H54 (cell line): ENCODE results near the gene KCNA3.

Experiments
- DNase-seq: peaks from one replicate; pipeline ENCODE4 v3.0.0; 2011; ENCODE audit warnings: low spot score, mixed read lengths; ENCODE audit not compliant: insufficient read length
- FAIRE-seq: peaks from 3 replicates; lab custom pipeline; 2011; peaks lifted over from hg19 to GRCh38; lab: Jason Lieb, UNC
- POLR2A ChIP-seq: IDR thresholded peaks from 2 replicates; pipeline ENCODE4 v1.6.1; 2011; ENCODE audit warnings: low read depth, mild to moderate bottlenecking, low read length

The KCNA3 gene

DNA sequence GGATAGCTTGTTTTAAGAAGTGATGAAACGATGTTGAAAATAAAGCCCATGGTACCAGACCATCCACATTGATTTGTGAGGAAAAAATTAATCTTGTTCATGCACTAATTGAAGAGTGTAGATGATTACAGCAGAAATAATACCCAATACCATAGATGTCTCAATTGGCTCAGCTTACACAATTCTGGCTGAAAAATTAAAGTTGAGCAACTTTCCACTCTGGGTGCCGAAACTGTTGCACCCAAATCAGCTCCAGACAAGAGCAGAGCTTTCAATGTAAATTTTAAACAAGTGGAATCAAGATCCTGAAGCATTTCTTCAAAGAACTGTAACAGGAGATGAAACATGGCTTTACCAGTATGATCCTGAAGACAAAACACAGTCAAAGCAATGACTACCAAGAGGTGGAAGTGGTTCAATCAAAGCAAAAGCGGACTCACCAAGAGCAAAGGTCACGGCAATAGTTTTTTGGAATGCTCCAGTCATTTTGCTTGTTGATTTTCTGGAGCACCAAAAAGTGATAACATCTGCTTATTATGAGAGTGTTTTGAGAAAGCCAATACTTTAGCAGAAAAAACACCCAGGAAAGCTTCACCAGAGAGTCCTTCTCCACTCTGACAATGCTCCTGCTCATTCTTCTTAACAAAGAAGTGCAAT, 16.1 kb upstream of the KCNA3 start:
- no peak for TF ChIP-seq POLR2A
- no peak for FAIRE-seq
- no peak for DNase-seq

DNA sequence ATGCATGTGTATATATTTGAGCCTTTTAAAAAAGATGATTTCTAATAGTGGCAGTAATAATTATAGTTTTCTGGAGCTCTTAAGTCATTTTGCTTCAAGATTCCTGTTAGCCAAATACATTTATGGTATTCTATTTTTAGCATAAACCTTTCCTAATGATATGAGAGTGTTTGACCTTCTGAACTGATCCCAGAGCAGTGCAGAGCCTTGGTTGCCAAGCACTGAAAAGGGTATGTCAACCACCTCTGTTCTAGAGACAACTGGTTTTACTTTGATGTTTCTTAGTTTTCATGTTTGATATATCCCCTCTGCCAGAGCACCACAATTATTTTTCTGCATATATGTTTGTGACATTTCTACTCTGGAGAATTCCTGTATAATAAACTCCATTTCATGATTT, 15.1 kb upstream of the KCNA3 start:
- FAIRE-seq (no peak), DNase-seq (no peak)
- no peak for TF ChIP-seq POLR2A

DNA sequence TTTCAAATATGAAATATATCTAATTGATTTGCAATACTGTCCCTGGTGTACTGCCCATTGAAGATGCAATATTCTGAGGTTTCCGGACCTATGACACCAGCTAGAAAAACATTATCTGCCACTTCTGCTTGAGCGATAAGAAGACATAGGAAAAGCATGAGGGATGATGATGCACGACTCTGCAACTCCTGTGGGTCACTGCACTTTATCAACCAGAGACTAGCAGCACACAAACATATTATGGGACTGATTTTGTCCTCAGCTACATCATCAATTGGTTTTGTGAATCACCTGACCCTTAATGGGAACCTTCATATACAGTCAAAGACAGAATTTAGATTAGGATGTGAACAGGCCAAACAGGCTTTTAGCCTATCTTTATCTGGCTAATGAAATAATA, 13.8 kb upstream of the KCNA3 start:
- DNase-seq, result no peak
- no peak for TF ChIP-seq POLR2A
- no peak for FAIRE-seq

DNA sequence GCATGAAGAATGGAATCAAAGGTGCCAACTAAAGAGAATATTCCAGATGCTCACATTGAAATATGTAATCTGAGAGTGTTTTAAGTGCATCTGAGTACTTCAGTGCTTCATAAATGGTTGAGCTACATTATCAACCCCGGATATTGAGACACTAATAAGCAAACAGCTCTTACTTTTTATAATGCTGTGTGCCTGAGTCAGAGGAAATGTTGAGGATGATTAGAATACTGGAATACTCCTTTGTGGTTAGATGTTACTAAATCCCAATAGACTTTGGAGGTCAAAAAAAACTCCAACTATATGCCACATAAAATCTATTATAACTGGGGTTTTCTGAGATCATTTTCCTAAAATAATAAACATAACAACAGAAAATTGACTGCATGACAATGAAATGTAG, 12.5 kb upstream of the KCNA3 start:
- FAIRE-seq, result no peak
- DNase-seq, result no peak
- no peak for TF ChIP-seq POLR2A

DNA sequence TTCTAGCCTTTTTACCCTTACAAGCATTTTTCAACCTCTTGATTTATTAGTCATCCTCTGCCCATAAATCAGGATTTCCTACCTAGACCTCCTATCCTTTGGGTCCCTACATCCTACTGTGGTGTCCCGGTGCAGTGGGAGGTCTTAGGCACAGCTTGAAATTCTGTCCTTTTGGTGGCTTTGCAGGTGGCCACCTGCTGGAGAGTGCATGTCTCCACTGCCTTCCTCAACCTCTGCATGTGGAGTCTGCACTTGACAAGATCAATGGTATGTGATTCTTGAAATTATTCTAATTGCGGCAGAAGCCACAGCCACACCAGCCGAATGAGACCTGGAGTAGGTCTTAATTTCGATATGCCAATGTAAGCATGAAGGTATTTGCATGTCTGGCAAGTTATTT, 11.4 kb upstream of the KCNA3 start:
- DNase-seq, result no peak
- no peak for FAIRE-seq
- TF ChIP-seq POLR2A, result no peak

DNA sequence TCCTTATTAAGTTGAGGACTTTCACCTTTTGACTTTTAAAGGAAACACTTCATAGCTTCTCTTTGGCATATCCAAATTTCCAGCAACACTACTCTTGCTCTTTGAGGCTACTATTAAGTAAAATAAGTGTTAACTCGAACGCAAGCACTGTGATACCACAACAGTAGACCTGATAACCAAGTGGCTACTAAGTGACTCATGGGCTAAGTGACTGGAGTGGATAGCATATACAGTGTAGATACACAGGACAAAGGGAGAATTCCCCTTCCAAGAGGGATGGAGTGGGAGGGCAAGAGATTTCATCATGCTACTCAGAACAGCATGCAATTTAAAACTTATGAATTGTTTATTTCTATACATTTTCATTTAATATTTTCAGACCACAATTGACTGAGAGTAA, 9.8 kb upstream of the KCNA3 start:
- TF ChIP-seq POLR2A, result no peak
- no peak for DNase-seq
- no peak for FAIRE-seq

DNA sequence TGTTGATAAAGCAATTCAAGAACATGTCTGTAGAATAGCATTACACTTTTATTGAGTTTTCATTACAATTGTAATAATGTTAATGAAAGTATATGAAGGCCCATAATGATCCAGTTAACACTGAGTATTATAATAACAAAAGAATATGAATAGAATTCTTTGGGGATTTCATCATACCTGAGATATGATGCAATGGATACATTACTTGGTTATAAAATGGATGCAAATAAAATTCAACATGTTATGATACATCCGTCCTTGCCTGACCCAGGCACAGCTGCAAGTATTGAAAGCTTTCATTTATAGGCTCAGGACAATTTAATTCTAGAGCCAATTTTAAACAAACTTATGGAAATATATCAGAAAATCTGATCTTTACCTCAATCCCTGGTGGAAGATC, 8.2 kb upstream of the KCNA3 start:
- FAIRE-seq (no peak), DNase-seq (no peak)
- no peak for TF ChIP-seq POLR2A

DNA sequence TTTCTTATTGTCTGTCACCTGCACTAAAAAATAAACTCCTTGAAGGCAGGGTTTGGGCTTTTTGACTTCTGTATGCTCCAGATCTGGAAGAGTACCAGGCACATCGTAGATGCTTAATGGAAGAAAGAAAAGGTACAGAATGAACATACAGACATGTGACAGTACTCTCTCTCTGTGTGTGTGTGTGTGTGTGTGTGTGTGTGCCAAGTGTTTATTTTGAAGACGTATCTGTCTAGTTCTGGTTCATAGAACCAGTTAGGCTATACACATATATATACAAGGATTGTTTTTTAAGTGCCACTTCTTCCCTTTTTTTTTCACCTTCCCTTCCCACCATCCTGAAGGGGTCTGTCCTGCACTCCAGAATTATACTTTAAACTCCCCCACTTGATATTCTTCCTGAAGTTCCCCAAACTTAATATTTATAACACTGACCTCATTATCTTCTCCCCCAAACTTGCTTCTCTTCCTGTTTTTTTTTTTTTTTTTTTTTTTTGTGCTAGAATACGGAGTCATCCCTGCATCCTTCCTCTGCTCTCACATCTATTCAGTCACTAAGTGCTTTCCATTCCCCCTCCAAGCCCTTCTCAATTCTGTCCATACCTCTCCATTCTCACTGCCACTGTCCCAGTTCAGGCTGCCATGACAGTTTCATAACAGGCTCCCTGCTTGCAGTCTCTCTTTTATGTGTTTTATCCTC, 5.4 kb upstream of the KCNA3 start:
- TF ChIP-seq POLR2A, result no peak
- FAIRE-seq, result no peak
- no peak for DNase-seq

DNA sequence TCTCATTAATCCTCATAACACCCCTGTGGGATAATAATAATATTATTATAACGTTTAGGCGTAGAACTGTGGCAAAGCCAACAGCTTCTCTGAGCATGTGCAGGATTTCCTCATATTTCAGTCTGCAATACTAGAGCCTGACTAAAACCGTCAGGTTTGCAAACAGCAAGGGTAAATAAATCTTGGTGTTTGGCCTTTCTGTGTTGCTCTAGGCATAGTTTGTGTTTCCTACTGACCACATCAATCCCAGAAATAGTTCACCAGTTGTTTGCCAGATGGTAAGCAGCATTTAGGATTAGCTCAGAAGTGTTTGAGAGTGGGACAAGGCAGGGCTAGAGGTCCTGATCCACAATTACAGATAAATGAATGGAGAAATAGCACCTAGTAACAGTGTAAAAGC, 2.8 kb upstream of the KCNA3 start:
- FAIRE-seq (no peak), DNase-seq (no peak)
- TF ChIP-seq POLR2A, result no peak

DNA sequence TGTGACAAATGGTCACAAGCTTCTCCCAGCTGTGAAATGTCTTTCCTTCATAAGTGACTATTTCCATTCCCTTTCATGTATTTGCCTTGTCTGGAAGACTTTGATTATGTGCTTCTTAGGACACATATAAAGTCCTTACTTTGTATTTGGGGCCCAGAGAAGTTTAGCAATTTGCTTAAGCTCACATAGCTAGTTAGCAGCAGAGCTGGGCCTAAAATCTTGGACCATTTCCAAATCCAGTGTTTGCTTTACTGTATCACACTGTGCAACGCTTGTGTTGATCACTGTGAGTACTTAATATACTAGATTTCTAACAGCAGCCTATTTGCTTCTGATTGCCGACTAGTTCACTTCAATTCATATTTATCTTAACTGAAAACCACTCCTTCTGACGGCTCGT, 2.2 kb upstream of the KCNA3 start:
- DNase-seq, result no peak
- FAIRE-seq, result no peak
- no peak for TF ChIP-seq POLR2A

DNA sequence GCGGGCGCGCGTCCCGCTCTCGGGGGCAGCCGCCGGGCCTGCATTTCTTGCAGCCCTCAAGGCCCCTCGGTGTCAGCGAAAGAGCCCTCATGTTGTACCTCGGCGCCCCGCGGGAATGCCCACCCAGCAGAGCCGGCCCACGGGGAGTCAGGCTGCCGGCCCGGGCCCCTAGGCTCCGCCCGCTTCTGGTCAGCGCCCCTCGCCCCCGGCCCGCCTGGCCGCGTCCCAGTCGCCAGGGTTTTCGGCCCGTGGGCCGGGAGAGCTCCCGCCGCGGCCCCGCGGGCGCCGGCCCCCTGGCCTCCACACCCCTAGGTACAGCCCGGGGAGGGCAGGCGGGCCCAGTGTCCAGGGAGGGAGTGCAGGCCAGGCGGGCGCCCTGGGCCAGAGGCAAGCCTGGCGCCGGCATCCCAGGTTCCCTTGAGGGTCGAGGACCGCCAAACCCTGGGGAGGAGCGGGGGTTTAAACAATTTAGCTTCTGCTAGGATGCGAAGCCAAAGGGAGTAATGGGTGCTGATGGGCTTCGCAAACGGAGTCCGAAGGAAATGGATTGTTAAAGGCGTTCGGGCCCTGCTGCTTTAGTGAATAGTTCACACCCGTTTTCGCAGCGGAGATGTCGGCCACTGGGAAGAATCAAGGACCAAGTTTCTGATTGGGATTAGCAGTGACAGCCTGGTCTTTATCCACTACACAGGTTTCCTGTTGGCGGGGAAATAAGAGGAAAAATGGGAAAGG, 486 bp upstream of the KCNA3 start:
- no peak for FAIRE-seq
- no peak for DNase-seq
- no peak for TF ChIP-seq POLR2A

DNA sequence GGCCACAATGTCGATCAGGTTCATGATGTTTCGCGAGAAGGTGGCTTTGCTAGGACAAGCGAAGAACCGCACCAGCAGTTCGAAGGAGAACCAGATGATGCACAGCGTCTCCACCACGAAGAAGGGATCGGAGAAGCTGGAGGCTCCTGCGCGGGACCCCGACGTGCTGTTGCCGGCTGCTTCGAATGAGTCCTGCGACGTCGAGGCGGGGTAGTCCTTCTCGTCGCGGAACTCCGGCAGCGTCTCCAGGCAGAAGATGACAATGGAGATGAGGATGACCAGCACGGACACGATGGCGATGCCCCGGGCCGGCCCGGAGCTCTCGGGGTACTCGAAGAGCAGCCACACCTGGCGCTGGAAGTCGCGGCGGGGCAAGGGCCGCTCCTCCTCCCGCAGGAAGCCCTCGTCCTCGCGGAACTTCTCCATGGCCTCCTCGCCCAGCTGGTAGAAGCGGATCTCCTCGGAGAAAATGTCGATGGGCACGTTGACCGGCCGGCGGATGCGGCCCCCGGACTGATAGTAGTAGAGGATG, 869 bp downstream of the KCNA3 start:
- no peak for TF ChIP-seq POLR2A
- FAIRE-seq, result no peak

DNA sequence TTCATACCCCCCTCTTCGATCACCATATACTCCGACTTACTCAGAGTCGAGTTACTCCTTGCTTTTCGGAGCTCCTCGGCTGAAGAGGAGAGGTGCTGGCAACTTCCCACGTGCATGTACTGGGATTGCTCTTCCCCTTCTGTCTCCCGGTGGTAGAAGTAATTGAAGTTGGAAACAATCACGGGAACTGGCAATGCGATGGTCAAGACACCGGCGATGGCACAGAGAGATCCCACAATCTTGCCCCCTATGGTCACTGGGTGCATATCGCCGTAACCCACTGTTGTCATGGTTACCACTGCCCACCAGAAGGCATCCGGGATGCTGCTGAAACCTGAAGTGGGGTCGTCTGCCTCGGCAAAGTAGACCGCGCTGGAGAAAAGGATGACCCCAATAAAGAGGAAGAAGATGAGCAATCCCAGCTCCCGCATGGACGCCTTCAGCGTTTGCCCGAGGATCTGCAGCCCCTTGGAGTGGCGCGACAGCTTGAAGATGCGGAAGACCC, 1.5 kb downstream of the KCNA3 start:
- TF ChIP-seq POLR2A, result no peak
- DNase-seq, result no peak
- FAIRE-seq, result no peak

More for the DNA sequence above, 869 bp downstream of the KCNA3 start:
- no peak for DNase-seq

DNA sequence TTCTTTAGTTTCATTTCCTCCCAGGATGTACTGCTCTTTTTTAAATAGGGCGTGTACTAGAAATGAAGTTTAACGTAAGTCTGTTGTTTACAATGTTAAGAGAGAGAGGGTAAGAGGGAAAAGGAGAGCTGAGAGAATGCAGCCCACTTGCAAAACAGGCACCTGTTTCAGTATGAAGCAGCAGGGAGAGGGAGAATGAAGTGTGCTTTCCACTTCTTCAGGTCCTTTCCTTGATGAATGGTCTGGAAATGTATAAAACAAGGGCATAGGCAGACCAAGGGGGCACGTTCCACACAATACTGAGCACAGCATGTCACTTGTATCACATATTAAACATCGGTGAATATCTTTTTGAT, 2.0 kb downstream of the KCNA3 start:
- TF ChIP-seq POLR2A, result no peak
- DNase-seq (no peak), FAIRE-seq (no peak)
